ENCODE results near the gene B3GALT6.
"Not testable (repeated sequence)": the region's sequence is repeated elsewhere in the genome, so short reads cannot be mapped to it uniquely, and the experiment has no call there.

B3GALT6 gene

GRCh38 chr1:1246577-1247340 is 14.7 kb downstream of the B3GALT6 start, which contains the start of gene C1QTNF12:
Gene C1QTNF12, minus strand, starts transcription at chr1:1246722. Its CDS starts 32 bp downstream, at chr1:1246690.
- DNase-seq: no peak

- DNase-seq: no peak
Measured at GRCh38 chr1:1247341-1247913, 15.4 kb downstream of the B3GALT6 start.

- not testable (repeated sequence) for DNase-seq
Measured at GRCh38 chr1:1248009-1248913, 16.2 kb downstream of the B3GALT6 start.

GRCh38 chr1:1250786-1251284 is 18.8 kb downstream of the B3GALT6 start:
- DNase-seq: peak; percentile 57

DNA sequence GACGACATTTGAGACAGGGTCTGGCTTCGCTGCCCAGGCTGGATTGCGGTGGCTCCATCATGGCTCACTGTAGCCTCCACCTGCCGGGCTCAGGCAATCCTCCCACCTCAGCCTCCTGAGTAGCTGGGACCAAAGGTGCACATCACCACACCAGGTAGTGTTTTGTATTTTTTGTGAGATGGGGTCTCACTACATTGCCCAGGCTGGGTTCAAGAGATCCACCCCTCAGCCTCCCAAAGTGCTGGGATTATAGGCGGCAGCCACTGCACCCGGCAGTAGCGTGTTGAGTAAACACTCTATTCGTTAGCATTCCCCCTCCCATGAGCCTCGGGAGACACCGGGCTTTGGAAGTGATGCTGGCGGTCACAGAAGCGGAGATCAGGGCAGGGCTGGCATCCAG is 21.3 kb downstream of the B3GALT6 start:
- DNase-seq: no peak

GRCh38 chr1:1253972-1254666 is 22.1 kb downstream of the B3GALT6 start:
- no peak for DNase-seq

GRCh38 chr1:1254667-1254998 is 22.6 kb downstream of the B3GALT6 start:
- no peak for DNase-seq

GRCh38 chr1:1255078-1255477 is 23.0 kb downstream of the B3GALT6 start:
- no peak for DNase-seq

DNA sequence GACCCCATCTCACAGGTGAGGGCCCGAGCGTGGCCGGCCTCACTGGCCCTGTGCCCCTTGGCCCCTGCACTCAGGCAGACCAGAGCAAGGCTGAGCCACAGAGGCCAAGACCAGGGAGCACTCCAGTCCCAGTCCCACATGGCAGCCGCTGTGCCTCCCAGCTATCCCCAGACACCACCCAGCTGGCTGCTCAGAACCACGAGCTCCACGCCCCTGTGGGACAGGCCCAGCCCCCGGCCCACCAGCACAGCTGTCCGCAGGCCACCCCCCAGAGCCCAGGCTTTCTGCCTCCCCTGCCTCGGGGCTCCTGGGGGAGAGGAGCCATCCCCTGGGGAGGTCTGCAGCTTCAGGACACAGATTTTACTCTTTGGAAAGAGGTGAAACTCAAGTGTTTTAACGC is 23.6 kb downstream of the B3GALT6 start:
- DNase-seq: no peak

- DNase-seq: no peak
Measured at GRCh38 chr1:1256956-1257871, 25.2 kb downstream of the B3GALT6 start.

GRCh38 chr1:1259119-1259488 is 27.1 kb downstream of the B3GALT6 start:
- DNase-seq: no peak

DNA sequence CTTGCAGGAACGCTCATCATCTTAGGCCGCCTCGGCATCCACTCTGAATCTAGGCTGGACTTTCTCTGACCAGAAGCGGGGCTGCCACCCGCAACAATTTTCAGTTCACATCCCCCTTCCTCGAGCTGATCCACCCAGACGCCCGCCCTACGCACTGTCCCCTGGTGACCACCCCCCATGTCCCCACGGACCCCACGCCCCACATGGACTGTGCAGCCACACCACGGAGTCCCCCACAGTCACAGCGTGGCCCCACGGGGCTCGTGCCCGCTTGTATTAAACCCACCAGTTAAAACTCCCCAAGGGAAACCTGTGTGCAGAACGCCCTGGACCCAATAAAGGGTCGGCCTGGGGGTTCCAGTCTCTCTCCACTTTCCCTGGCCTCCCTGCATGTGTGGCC is 27.5 kb downstream of the B3GALT6 start:
- DNase-seq: no peak

GRCh38 chr1:1259951-1260600 is 28.0 kb downstream of the B3GALT6 start:
- no peak for DNase-seq

- no peak for DNase-seq
Measured at GRCh38 chr1:1260843-1261560, 29.0 kb downstream of the B3GALT6 start.

DNA sequence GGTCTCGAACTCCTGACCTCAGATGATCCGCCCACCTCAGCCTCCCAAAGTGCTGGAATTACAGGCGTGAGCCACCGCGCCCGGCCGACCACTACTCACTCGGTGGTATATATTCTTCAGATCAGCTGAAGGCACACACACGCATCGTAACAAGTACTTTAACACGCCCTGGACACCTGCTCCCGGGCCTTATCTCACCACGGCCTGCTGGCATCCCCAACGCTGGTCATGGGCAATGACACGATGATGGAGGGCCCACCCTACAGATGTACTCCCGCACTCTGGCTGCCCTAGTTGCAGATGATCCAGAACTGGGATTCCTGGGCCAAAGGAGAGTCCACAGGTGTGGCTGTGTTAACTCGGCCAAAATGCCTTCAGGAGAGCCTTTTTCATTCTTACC is 30.0 kb downstream of the B3GALT6 start:
- no peak for DNase-seq

- no peak for DNase-seq
Measured at GRCh38 chr1:1262758-1263157, 30.7 kb downstream of the B3GALT6 start.

GRCh38 chr1:1264026-1264425 is 32.0 kb downstream of the B3GALT6 start:
- DNase-seq: no peak

DNA sequence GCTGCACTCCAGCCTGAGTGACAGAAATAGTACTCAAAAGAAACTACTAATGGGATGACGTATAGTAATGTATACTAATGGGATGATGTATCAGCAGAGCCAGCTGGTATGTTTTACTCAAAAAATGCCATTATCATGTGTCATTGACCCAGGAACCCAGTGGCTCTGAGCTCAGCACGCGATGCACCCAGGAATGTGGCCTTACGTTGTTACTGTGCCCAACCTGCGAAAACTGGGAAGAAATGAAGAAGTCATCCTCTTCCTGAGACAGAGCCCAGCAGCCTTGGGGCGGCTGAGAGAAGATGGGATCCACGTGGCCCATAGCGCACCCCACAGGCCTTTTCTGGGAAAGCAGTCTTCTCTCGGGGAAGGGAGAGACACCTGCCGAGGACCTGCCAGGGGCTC is 32.8 kb downstream of the B3GALT6 start:
- no peak for DNase-seq

DNA sequence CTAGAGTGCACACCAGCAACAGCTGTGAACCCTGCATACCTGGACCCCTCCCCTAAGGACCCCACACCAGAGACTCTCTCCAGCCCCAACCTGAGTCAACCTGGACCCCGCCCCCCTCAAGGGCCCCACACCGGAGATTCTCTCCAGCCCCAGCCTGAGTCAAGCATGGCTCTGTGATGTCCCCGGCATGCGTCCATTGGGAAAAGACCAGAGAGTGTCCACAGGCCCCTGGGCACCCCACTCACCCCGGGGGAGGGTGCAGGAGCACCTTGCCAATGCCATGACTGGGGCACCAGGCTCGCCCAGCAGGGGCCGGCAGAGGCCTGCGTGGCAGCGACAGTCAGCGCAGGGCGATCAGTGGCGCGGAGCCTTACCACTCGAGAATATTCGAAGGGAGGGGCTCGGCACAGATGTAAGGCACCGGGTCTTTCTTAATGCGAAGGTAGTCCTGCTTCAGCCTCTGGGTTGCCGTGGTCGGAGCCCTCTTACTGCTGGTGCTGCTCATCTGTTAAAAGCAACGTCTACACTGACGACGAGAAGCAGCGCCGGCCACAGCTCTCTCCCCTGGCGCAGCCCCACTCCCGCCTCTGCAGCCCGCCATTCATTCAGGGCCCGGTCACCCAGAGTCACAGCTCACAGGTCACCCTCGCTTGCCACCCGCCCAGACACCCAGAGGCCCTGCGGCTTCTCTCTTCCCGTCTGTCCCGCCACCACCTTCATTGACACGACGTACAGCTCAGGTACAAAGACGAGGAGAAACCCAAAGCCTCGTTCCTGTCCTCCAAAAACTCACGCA is 35.6 kb downstream of the B3GALT6 start:
- no peak for DNase-seq

DNA sequence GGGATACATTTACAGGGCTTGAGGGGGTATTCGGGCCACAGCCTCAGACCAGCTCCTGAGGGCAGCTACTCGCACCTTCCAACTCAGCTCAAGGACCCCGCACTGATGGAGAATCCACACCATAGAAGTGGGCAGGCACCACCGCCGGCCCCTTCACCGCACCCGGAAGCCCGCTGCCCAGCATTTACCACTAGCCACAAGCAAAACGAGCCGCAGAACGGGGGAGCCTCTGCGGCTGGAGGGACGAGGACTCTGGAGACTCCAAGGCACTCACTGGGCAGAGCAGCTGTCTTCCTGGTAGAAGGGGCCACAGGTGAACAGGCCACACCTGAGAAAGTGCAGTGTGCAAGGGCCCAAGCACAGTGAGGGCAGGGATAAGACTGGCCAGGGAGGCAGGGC is 36.2 kb downstream of the B3GALT6 start:
- DNase-seq: no peak

Data from stimulated activated CD4-positive, alpha-beta T cell treated with anti-CD3 and anti-CD28 coated beads, Interleukin-12 subunit alpha, Interleukin-12 subunit beta, amount 100 ng/mL, for 4 hours (primary cell).